A673 (cell line): ENCODE measurements around the gene PTPRK. TPM values are rescaled to one million over a fixed set of nuclear protein-coding genes. Genes with fewer than 3 reads are reported as not detected.

Experiments used
- BruUV-seq: library from RNA; stranded (reverse); fragments of 400-500 nt; replicated peaks from 2 replicates; lab custom pipeline; 2021; lab: Mats Ljungman, UMichigan
- CTCF ChIA-PET: fragments of 300-600 bp; sonication (Branson Sonifier 250); formaldehyde crosslinking; loops from one replicate; lab custom pipeline; 2022; ENCODE audit warnings: antibody characterized with exemption; lab: Charles Lee
- POLR2A ChIA-PET: fragments of 300-600 bp; sonication (Branson Sonifier 250); formaldehyde crosslinking; loops from one replicate; lab custom pipeline; 2022; ENCODE audit warnings: antibody characterized with exemption; ENCODE audit not compliant: low non-redundant PET; lab: Charles Lee
- DNase-seq: peaks from one replicate; pipeline ENCODE4 v3.0.0-alpha.2; 2015; ENCODE audit warnings: low spot score
- H3K27ac ChIP-seq: fragments of 200-600 bp; sonication (generic); 2 replicates; pipeline ENCODE4 v1.5.1; 2016; ENCODE audit warnings: mixed run types, low read depth, mild to moderate bottlenecking, mixed read lengths, antibody characterized with exemption, low read length; ENCODE audit not compliant: poor library complexity, severe bottlenecking
- H3K27me3 ChIP-seq: fragments of 200-600 bp; sonication (generic); replicated peaks from 2 replicates; pipeline ENCODE4 v1.6.1; 2017; ENCODE audit warnings: mixed run types, low read depth, mild to moderate bottlenecking, mixed read lengths, antibody characterized with exemption, low read length; ENCODE audit not compliant: insufficient read depth, poor library complexity
- H3K36me3 ChIP-seq: fragments of 200-600 bp; sonication (generic); 2 replicates; pipeline ENCODE4 v1.6.1; 2016; ENCODE audit warnings: mixed run types, mild to moderate bottlenecking, mixed read lengths, antibody characterized with exemption, low read length; ENCODE audit not compliant: insufficient read depth, poor library complexity, severe bottlenecking
- H3K4me1 ChIP-seq: fragments of 200-600 bp; sonication (generic); 2 replicates; pipeline ENCODE4 v1.6.1; 2017; ENCODE audit warnings: mixed run types, mild to moderate bottlenecking, mixed read lengths, antibody characterized with exemption, low read length; ENCODE audit not compliant: insufficient read depth, poor library complexity, severe bottlenecking
- H3K4me3 ChIP-seq: fragments of 200-600 bp; sonication (generic); 2 replicates; pipeline ENCODE4 v1.5.1; 2016; ENCODE audit warnings: low read depth, mixed run types, mild to moderate bottlenecking, mixed read lengths, low read length; ENCODE audit not compliant: poor library complexity, severe bottlenecking
- H3K9me3 ChIP-seq: fragments of 200-600 bp; sonication (generic); 2 replicates; pipeline ENCODE4 v1.6.1; 2016; ENCODE audit warnings: mixed run types, low read depth, mild to moderate bottlenecking, mixed read lengths, antibody characterized with exemption, low read length; ENCODE audit not compliant: poor library complexity, severe bottlenecking
- CTCF ChIP-seq: fragments of 300-800, 200-600 bp; sonication (generic); conservative IDR thresholded peaks from 2 replicates; pipeline ENCODE4 v1.5.1; 2017; ENCODE audit warnings: low read depth, mild to moderate bottlenecking, antibody characterized with exemption, low read length, moderate library complexity, mixed read lengths
- EZH2 ChIP-seq: fragments of 200-600 bp; sonication (generic); IDR thresholded peaks from 2 replicates; pipeline ENCODE4 v1.6.1; 2017; ENCODE audit warnings: borderline replicate concordance, low read depth, mild to moderate bottlenecking, mixed read lengths, antibody characterized with exemption, low read length; ENCODE audit not compliant: poor library complexity, severe bottlenecking
- intact Hi-C: fragments of 100-400 bp; cut with micrococcal nuclease; formaldehyde crosslinking; loops from one replicate; pipeline ENCODE4 v1.10.0; 2022; ENCODE audit not compliant: unreplicated experiment
- total RNA-seq: library from RNA; stranded (reverse); gene quantifications from 2 replicates; pipeline ENCODE4 v1.2.3, GENCODE V29; 2021

Gene PTPRK
- total RNA-seq, 1 experiment from 2014 or later, result 77.3 TPM

DNA sequence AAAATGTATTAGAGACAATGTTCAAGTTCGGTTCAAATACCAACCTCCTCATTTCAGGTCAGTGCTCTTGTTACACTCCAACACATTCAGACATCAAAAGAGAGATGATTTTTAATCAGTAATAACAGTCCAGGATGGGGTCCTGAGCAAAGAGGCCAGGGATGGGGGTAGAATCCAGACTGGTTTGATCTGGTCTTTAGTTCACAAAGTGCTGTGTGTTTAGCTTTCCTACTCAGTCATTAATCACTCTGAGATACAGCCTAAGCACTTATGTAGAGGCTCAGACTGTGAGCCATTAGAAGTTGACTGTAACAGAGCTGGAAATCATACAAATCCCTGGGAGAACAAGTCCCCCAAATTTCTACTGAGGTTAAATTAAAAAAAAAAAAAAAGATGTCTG is 241.6 kb downstream of the PTPRK start:
- Histone ChIP-seq H3K4me1 (peaks cover 15% of the 10 kb centered on the region), H3K36me3 (no peaks in the 10 kb centered on the region), H3K9me3 (no peaks in the 10 kb centered on the region), H3K27me3 (no peaks in the 10 kb centered on the region), H3K4me3 (no peak overlapping the region), H3K27ac (no peak overlapping the region)
- TF ChIP-seq CTCF (no peak), EZH2 (no peak)
- CTCF ChIA-PET, result no interaction called here
- intact Hi-C loops, result no loop called here
- peak; percentile 3 for DNase-seq
- BruUV-seq, result no TSS peak
- POLR2A ChIA-PET, result no interaction called here

GRCh38 chr6:128277379-128277778 is 243.0 kb downstream of the PTPRK start:
- no peak overlapping the region for H3K4me3 ChIP-seq
- no TSS peak for BruUV-seq
- CTCF ChIA-PET, result no interaction called here
- POLR2A ChIA-PET, result no interaction called here
- H3K9me3 ChIP-seq, result no peaks in the 10 kb centered on the region
- H3K27me3 ChIP-seq, result no peaks in the 10 kb centered on the region
- intact Hi-C loops, result no loop called here
- no peak for DNase-seq
- no peaks in the 10 kb centered on the region for H3K36me3 ChIP-seq
- TF ChIP-seq EZH2 (no peak), CTCF (no peak)
- H3K27ac ChIP-seq, result no peak overlapping the region
- H3K4me1 ChIP-seq, result peaks cover 15% of the 10 kb centered on the region

DNA sequence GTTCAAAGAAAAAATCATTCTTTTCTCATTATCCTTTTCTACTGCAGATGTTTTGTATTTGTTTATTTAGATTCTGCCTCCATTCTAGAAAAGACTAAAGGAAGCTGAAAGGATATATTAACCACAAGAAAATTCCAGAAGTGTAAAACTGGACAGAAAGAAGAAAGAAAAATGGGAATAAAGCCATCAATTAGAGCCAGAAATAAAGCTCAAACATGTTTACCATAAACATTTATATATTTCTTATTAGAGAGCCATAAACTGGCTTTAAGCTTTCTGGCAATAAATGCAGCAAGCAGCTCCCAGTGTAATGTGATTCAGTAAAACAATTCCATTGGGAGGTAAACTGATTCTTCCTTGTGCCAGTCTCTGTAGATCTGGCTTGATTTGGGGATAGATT is 244.1 kb downstream of the PTPRK start:
- Histone ChIP-seq H3K36me3 (no peaks in the 10 kb centered on the region), H3K4me1 (peaks cover 15% of the 10 kb centered on the region), H3K4me3 (no peak overlapping the region), H3K27me3 (no peaks in the 10 kb centered on the region), H3K9me3 (no peaks in the 10 kb centered on the region), H3K27ac (no peak overlapping the region)
- DNase-seq, result no peak
- TF ChIP-seq CTCF (no peak), EZH2 (no peak)
- ChIA-PET POLR2A (no interaction called here), CTCF (no interaction called here)
- BruUV-seq, result no TSS peak
- intact Hi-C loops, result no loop called here
